ENCODE measurements around the gene ZEB1.

DNA sequence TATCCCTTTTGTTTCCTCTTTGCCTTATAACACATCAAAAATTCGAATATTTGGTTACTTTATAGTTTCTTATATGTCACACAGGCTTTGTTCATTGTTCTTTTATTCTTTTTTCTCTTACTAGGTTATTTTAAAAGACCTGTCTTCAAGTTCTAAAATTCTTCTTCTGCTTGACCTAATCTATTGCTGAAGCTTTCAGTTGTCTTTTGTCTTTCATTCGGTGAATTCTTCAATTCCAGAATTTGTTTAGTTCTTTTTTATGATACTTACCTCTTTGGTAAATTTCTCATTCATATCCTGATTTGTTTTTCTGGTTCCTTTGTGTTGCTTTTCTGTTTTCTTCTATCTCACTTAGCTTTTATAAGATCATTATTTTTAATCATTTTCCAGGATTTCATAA is 188.4 kb downstream of the ZEB1 start:
- no peak for TF ChIP-seq EZH2 (IDR thresholded peaks at IDR 0.05)
- TF ChIP-seq POLR2AphosphoS5 (IDR thresholded peaks at IDR 0.05; ENCODE audit: borderline replicate concordance, low read depth, low read length) = no peak
